GM12865 (cell line): ENCODE measurements around the gene MFSD2B.

Experiments
- DNase-seq: peaks from one replicate; pipeline ENCODE4 v3.0.0; 2010; ENCODE audit warnings: low read depth
- H3K4me3 ChIP-seq: 2 replicates; pipeline ENCODE4 v1.5.1; 2011; ENCODE audit warnings: mild to moderate bottlenecking, low read depth, low read length, control low read depth
- TF ChIP-seq, protein P1 (sequence below): IDR thresholded peaks from 2 replicates; pipeline ENCODE4 v1.5.1; 2011; ENCODE audit warnings: low read length, control low read depth, low read depth, inconsistent platforms; ENCODE audit not compliant: insufficient read depth; ENCODE audit errors: missing control alignments

Gene MFSD2B

DNA sequence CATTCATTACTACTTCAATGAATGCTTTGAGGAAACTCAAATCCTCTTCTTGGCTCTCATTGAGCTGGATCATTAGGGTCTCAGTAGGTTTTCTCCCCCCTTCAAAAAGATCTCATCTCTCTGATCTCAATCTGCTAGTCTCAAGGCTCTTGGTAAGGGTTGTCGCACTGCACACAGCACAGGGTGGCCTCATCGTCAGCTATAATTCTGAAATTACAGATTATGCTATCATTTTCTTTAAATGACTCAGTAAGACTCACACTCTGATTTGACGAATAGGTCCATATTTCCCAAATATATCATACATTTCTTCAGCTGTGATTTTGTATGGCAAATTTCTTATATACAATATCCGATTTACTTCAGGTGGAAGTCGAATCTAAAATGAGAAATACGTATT, 63.9 kb downstream of the MFSD2B start:
- no peak overlapping the region for H3K4me3 ChIP-seq
- TF ChIP-seq, protein P1, sequence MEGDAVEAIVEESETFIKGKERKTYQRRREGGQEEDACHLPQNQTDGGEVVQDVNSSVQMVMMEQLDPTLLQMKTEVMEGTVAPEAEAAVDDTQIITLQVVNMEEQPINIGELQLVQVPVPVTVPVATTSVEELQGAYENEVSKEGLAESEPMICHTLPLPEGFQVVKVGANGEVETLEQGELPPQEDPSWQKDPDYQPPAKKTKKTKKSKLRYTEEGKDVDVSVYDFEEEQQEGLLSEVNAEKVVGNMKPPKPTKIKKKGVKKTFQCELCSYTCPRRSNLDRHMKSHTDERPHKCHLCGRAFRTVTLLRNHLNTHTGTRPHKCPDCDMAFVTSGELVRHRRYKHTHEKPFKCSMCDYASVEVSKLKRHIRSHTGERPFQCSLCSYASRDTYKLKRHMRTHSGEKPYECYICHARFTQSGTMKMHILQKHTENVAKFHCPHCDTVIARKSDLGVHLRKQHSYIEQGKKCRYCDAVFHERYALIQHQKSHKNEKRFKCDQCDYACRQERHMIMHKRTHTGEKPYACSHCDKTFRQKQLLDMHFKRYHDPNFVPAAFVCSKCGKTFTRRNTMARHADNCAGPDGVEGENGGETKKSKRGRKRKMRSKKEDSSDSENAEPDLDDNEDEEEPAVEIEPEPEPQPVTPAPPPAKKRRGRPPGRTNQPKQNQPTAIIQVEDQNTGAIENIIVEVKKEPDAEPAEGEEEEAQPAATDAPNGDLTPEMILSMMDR: no peak
- DNase-seq: no peak

DNA sequence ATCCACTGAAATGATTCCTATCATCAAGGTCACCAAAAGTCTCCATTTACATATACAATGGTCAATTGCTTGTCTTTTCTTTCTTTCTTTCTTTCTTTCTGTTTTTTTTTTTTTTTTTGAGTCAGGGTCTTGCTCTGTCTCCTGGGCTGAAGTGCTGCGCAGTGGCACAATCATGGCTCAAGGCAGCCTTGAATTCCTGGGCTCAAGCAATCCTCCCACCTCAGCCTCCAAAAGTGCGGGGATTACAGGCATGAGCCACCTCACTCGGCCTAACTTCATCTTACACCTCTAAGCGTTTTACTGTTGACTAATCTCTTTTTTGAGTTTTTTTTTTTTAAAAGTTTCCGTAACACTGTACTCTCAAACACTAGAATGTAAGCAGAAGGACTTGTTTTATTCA, 65.4 kb downstream of the MFSD2B start:
- H3K4me3 ChIP-seq: peak overlapping the region; percentile 85
- TF ChIP-seq, protein P1: no peak
- no peak for DNase-seq
